Cortex of kidney (tissue), 1 donor: Measurements from ENCODE around the gene ATP8B4.

Experiments
- DNase-seq: peaks from one replicate; lab custom pipeline; 2025; lab: John Stamatoyannopoulos, UW

The ATP8B4 gene

DNA sequence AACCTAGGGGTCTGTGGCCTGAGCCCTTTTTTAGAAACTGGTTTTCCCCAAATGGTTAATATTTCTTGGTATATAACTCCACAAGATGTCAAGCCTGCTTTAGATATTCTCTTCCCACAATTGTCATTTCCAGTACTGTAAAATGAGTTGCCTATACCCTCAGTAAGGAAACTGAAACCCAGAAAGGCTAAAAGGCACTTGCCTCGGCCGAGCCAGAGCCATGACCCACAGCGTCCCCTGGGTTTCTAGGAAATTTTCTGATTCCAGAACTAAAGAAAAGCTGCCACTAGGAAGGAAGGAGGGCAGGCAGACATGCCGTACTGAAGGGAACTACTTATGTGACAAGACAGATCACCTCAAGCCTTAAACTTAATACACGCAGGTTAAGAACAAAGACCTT, 59.1 kb downstream of the ATP8B4 start:
- no peak for DNase-seq

DNA sequence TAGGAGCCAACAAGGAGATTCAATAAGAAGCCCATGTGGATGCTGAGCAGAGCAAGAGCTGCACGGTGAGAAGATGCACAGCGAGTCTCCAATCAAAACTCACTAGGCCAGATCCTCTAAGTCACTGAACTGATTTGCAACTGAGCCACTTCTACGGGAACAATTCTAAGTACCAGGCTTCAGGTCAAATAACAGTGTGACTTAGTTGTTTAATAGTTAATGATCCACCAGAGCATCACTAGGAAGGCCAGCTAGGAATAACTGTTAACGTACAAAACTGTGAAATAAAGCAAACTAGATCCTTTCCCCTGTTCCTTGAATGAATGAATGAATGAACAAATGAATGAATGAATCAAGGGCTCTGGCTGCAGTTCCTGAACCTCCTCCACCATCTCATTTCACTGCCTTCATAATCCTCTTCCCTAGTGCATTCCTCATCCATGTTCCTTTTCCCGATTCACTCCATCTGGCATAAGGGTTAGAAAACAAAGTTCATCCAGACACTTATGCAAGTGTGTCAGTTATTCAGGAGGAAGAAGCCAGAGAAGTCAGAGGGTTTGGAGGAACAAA, 59.7 kb downstream of the ATP8B4 start:
- DNase-seq = no peak

DNA sequence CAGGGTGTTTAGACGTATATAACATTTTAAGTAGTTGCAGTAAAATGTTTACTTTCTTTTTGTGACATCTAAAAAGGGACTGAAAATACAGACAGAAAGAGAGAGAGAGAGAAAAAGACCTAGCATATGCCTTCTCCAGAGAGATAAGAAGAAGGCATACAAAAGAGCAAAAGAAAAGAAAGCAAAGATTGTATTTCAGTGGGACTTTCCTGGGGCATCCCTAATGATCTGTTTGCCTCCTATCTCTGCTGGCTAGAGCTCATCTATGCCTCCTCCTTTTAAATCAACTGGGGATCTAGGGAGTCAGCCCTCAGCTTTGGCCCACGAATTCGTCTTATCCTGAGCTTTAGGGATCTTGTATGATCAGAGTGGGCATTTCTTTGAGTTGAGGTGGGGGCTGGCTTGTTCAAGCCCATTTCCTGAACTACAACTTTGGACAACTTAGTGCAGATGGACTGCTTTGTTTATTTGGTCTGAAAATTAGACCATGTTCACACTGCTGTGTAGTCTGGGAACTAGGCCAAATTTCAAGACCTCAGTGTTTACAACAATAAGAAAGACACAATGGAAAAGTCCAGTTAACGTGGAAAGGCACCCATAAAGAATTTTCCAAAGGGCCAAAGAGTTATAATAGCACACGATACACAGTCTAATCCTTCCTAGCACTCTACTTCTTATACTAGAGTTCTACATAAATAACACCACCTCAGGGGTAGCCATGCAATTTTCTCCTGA, 61.0 kb downstream of the ATP8B4 start:
- DNase-seq = no peak

DNA sequence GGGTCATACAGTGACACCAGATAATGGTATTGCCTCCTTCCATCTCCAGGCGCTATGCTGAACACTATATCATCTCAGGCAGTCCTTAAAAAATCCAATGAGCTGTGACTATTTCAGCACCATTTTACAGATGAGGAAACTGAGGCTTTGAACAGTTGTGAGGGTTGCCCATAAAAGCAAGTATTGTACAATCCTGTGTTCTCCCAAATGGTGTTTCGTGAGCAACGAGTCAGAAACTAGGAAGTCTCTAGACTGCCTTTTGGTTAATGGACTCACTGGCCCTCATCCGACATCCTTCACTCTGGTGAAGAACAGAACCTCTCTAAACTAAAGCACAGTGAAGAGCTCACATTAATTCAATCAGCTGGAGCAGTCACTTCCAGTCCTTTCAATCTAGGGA, 61.8 kb downstream of the ATP8B4 start:
- no peak for DNase-seq

DNA sequence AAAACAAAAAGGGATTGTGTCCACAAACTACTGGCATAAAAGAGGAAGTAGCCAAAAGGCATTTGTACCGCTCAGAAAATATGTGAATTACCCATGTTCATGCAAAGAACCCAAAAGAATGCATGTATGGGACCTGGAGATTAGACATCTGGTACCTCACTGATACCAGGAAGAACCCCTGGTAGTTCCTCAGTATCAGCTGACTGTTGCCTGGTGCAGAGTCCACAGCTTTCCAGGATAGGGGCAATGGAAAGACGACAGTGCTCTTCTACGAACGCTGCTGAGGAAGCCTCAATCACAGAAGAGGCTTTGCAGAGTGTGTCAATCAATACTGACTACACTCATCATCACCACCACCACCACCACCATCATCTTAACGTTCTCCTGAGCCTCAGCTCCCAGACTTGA, 63.3 kb downstream of the ATP8B4 start:
- no peak for DNase-seq

DNA sequence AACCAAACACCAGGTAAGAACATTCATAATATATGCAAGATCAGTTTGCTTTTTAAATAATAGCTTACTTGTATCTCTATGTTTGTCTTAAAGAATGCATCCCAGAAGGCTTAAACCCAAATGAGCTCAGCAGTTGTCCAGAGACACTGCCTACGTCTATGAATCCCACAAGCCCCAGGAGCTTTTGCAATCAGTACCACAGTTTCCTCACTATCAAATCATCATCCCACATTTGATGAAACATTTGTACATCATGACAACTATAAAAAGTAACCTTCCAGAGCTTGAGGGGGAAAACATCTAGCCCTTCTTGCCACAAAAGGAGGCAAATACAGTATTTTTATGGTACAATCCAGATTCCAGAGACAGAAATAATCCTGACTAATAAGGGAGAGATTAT, 63.7 kb downstream of the ATP8B4 start:
- DNase-seq = no peak

DNA sequence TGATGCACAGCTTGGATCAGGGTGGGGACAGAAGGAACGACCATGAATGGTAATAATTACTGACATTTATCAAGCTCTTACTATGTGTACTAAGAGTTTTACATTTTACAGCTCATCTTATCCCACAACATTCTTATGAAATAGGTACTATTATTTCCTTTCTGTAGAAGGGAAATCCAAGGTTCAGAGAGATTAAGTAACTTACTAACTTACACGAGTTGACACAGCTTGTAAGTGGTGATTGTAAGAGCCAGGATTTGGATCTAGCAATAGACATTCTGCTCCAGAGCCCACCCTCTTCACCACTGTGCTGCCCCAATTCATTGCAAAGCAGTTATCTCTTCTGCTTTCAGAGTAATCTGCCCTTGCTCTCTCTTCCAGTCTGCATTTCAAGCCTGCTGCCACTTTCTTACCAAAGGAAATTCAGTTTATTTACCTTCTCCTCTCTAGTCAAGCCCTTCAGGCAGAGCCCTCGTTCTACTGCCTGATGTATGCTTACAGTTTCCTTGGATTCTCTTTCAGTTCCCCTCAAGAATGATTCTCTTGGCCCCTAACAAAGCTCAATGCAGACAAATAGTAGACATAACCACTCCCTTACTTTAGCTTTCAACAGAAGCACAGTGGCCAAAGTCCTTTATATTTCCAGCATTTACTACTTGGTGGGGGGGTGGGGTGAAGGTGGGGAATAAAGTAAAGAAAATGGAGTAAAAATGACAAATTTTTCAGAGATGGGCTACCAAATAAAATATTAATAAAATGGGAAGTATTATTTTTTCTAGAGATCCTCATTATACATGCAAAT, 65.8 kb downstream of the ATP8B4 start:
- DNase-seq = no peak

DNA sequence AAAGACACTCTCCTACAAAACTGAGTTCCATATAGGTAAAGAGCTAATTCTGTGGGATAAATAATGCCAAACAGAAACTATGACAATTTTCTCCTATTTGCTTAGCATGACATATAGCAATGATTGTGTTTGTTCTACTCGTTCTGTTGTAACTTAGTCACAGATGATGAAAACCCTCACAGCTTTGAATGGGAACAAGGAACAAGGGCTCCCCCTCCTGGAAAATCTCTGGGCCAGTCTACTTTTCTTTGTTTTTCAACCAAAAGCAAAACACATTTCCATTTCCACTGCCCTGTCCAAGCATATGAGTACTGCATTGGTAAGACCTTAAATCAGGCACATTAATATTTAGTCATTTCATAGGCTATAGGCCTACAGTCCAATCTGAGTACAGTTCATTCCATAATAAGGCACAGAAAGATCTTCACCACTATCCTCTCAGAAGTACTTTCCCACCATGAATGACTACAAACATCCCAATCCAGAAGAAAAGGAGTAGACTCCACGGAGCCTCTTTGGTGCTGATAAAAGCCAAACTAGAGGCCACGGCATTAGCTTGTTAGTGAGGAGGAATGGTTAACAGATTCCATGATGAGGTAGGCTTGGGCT, 67.1 kb downstream of the ATP8B4 start:
- DNase-seq = no peak

GRCh38 chr15:50050986-50051743, 67.9 kb downstream of the ATP8B4 start:
- DNase-seq = no peak

- no peak for DNase-seq
Measured at GRCh38 chr15:50049871-50050270, 69.2 kb downstream of the ATP8B4 start.

DNA sequence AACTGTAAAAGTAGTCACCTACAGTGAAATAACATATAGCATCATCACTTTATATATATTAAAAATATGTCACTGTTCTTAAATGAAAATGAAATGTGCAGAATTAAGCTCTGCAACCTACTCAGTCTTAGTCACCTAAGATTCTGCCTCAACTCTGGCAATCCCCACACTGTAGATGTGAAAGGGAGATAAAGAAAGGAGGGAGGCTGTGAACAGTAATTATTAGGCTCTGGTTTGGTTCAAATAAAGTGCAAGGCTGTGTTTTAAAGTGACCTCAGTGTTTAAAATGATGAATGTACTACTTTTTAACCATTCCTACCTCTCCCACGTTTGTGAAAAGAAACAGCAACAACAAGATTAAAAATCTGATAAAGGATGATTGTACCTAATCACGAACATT, 72.2 kb downstream of the ATP8B4 start:
- no peak for DNase-seq

DNA sequence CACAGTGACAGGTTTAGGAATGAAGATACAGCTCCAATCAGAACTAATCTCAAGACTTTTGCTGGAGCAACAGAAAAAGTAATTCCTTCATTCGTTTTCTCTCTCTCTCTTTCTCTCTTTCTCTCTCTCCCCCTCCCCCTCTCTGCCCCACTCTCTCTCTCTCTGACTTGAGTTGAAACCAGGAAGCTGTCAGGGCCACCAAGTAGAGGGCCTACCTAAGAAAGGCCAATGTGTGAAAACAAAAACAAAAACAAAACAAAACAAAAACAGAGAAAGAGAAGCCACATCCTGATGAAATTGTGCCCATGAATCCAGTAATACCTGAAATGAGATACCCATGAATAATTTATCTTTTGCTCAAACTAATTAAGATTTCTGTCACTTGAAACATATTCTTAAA, 72.9 kb downstream of the ATP8B4 start:
- no peak for DNase-seq

- DNase-seq = no peak
Measured at GRCh38 chr15:50044904-50045303, 74.1 kb downstream of the ATP8B4 start.

- DNase-seq = no peak
Measured at GRCh38 chr15:50044406-50044805, 74.6 kb downstream of the ATP8B4 start.

DNA sequence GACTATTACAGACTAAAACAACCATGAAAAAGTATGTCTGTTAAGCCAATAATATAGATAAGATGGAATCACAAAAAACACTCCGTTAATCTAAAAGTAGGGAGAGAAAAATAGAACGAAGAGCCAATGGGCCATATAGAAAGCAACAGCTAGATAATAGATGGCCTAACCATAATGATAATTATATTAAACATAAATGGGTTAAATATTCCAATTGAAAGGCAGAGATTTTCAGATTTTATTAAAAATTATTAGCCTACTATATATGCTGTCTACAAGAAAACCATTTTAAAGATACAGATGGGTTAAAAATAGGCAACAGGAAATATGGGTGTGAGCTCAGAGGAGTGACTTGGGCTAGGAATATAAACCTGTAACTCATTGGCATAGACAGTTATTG, 76.3 kb downstream of the ATP8B4 start:
- no peak for DNase-seq

GRCh38 chr15:50030456-50030855, 88.6 kb downstream of the ATP8B4 start:
- no peak for DNase-seq

- DNase-seq = no peak
Measured at GRCh38 chr15:50028326-50028725, 90.7 kb downstream of the ATP8B4 start.

DNA sequence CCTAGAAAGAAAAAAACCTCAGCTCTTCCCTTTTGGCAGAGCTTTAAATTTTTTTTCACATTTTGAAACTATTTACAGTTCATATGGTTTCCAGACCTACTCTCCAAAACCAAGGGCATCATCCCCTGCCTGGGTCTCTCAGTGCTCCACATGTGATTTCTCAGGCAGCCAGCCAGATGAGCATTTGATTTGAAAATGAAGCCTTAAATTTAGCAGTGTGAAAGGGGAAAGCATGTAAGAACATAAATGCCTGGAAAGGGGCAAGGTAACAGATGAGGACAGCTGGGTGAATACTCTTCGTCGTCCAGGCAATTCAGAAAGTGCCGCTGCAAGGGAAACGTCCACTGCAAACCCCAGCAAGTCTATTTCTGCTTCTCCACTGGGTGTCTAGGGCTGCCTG, 94.8 kb downstream of the ATP8B4 start:
- DNase-seq = no peak

DNA sequence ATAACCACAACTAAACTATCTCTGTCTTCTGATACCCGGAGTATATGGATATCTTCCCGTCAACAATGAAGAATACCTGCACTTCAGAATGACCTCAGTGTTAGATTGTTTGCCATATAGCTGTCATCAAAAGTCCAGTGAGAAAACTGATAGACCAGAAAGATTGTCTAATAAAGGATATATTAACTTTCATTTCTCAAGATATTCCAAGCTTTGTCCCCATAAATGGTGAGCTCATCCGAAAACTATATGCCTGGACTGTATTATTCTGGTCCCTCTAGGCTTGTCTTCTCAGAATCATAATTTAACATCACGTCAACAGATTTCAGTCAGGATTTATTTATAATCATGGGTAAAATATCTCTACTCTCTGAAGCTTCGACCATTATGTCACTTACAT, 100.5 kb downstream of the ATP8B4 start:
- no peak for DNase-seq

GRCh38 chr15:50017522-50017921, 101.5 kb downstream of the ATP8B4 start:
- no peak for DNase-seq

DNA sequence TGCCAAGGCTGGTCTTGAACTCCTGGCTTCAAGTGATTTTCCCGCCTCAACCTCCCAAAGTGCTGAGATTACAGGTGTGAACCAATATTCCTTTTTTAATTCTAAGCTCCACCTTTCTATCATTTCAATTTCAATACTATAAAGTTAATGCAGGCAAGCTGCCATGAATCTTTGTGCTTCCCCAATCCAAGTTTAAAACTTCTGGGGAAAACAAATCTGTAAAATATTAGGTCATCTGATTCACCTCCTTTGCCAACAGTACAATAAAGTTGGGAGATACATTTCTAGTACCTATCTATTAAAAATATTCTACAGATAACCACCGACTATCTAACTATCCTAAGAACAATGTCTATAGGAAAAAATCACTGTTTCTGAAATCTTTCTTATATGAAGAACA, 102.1 kb downstream of the ATP8B4 start:
- no peak for DNase-seq

- DNase-seq = no peak
Measured at GRCh38 chr15:50012790-50013189, 106.2 kb downstream of the ATP8B4 start.
